Activated naive CD4-positive, alpha-beta T cell treated with anti-CD3 and anti-CD28 coated beads, Interleukin-2, amount 50 U/mL, for 16 hours (primary cell): ENCODE results near the gene NOS1AP.

Experiments
- DNase-seq: peaks from one replicate; pipeline ENCODE4 v3.0.0-alpha.2; 2020

NOS1AP gene

DNA sequence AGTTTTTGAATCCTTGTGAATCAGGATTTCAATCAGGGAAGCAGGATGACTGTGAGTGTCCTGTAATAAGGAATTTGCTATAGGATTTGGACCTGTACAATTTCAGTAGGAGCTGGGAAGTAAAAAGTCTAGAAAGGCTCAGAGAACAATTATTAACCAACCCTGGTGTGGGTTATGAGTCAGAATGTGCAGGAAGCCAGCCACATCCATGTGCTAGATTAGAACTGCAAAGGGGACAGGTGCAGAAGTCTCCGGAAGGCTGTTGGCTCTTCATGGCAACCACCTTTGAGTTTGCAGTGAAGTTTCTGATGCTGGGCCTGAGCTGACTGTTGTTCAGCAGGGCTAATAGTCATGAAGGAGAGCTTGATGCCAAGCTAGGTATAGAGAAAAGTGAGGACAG, 236.5 kb downstream of the NOS1AP start:
- no peak for DNase-seq

DNA sequence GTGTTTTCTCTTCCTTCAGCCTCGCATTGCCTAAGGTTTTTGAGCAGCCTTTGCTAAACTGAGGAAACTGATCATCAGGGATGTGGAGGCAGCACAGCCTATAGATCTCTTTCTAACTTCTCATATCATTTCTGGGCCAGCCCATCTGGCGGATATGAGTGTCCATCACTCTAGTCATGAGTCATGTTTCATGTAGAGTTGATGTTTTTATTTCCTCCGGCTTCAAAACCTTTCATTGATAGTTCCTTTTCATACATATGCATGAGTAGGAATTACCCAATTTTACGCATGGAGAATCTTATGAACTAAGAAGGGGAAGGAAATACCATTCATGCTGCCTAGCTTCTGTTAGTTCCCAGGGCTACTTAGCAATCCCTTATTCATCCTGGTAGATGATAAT, 240.8 kb downstream of the NOS1AP start:
- no peak for DNase-seq

DNA sequence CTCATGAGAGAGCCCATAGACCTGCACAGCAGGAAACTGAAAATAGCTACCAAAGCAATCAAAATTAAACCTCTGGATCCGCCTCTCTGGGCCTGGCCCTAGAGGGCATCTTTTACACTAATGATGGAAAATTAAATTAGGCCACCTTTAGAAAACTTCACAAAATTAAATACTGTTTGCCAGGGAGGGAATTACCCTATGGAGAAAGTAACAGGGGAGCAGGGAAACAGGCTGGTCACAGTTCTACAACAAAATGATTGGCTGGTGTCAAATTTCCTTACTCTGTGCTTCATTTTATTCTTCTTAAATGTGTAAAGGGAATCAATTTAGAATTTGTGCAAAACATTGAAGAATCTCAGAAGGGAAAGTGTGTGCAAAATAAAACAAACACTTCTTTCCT, 244.7 kb downstream of the NOS1AP start:
- no peak for DNase-seq

DNA sequence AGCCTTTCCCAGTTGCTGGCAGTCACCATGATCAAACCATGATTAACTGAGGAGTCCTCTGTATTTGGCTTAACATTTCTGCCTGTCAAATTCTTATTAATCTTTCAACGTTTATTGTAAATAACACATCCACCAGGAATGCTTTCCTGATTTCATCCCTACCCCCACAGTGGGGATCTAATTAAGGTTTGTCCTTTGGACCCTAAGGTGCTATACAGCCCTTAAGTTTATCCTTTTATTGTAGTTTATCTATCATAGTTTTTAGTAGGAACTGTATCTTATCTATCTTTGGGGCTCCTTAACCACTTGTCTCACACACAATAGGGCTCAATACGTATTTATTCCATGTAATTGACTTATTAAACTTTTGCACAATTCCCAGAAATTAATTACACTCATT, 246.2 kb downstream of the NOS1AP start:
- DNase-seq = no peak

DNA sequence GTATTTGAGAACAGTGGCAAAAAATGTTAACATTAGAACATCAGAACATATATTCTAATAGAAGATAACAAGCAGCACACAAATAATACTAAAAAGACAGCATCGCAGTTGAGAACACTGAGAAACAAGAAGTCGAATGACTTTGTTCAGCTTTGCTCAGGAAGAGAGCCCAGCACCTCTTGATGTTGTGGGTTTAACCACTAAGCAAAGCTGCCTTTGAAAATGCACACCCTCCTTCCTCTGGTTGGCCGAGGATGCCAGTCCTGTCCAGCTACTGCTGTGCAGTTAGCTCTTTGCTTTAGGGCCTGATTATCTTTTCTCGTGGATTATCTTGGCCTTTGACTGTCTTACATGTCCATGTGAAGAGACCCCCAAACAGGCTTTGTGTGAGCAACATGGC, 246.7 kb downstream of the NOS1AP start:
- no peak for DNase-seq

DNA sequence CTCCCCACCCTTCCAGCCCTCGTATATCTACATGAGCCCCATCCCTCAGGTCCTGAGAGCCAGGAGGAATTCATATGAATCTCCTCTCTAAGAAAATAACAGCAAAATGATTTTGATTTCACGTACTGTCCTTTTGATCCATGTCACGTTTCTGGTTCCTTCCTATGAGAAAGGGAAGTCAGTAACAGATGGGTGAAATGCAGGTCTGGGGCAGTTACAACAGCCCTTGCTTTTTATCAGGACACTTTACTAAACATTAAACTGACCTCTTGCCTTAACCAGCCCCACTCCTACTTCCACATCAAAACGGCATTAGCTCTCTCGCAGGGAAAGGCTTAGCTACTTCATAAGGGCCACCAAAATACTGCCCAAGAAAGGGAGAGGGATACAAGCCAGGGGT, 248.1 kb downstream of the NOS1AP start:
- DNase-seq = no peak

DNA sequence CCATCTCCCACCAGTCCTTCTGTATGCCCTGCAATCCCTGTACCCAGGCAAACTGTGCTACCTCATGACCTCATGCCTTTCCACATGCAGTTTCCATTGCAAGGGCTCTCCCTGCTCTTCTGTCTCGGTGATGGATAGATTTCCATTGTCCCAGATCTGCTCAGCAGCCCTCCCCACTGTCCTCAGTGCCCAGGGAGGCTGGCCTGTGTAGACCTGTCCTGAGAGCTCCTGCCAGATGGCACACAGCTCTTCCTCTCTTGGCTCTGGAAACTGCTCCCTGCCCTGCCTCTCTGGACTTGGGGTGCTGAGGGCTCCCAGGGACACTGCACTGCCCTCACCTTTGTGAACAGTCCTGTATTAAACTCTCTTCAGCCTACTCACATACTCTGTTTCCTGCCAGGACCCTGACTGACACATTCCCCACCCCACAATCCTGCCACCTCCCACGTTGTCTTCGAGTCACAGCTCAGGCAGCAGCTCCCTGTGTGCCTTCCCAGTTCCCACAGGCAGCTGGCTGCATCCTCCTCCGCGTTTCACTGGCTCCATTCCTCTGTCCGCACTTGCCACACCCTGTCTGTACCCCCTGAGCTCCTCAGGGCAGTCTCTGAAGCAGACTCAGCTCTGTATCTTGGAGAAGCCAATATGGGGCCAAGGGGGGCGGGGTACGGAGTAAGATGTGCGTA, 250.1 kb downstream of the NOS1AP start:
- DNase-seq = no peak

DNA sequence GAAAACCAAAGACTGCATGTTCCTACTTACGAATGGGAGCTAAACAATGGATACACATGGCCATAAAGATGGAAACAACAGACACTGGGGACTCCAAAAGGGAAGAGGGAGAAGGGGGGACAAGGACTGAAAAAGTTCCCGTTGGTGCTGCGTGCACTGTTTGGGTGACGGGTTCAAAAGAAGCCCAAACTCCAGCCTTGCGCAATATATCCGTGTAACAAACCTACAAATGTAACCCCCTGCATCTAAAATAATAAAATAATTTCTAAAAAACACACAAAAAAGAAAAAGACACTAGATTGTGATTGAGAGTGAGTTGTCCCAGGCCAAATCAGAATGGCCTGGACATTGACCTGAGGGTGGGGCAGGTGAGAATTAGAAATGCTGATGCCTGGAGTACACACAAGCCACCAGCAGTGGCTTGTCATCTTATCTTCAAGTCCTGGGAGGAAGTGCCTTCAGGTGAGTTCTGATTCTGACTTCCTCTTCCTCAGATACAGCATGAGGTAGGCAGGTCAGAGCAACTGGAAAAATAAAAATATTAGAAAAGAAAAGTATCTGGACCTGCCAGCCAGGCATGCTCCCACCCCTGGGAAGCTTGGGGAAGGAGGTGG, 252.4 kb downstream of the NOS1AP start:
- no peak for DNase-seq

DNA sequence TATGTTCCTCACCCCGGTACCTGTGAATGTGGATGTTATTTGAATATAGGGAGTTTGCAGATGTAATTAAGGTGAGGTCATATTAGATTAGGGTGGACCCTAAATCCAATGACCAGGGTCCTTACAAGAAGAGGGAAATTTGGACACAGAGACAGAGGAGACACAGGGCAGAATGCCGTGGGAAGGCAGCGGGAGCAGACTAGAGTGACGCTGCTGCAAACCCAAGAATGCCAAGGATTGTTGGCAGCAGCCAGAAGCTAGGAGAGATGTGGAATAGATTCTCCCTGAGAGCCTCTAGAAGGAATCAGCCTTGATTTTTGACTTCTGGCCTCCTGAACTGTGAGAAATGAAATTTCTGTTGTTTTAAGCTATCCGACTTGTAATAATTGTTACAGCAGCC, 253.5 kb downstream of the NOS1AP start:
- DNase-seq = no peak

DNA sequence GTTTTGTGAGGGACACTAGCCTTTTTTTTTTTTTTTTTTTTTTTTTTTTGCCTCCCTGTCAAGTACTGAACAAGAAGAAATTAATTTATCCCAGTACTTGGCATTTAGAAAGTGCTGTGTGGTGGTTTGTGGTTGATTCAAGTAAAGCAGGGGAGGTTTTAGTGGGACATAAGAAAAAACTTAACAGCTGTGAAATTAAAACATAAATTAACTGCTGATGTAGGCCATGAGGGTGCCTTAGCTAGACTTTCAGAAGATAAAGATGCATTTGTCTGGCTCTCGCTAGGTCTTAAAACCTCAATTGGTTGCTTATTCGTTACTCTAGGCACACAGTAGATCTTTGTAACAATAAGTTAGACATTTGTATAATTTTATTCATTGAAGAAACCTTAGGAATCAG, 254.9 kb downstream of the NOS1AP start:
- no peak for DNase-seq

DNA sequence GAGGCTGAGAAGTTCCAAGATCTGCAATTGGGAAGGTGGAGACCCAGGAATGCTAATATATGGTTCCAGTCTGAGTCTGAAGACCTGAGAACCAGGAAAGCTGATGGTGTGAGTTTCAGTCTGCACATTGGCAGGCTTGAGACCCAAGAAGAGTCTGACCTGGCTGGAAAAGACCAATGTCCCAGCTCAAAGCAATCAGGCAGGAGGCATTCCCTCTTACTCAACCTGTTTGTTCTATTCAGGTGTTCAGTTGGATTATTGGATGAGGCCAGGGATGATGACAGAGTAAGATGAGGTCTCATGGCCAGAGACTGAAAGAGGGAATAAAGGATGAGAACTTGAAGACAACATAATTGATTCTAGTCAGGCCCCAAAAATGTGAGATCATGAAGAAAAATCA, 257.1 kb downstream of the NOS1AP start:
- no peak for DNase-seq

DNA sequence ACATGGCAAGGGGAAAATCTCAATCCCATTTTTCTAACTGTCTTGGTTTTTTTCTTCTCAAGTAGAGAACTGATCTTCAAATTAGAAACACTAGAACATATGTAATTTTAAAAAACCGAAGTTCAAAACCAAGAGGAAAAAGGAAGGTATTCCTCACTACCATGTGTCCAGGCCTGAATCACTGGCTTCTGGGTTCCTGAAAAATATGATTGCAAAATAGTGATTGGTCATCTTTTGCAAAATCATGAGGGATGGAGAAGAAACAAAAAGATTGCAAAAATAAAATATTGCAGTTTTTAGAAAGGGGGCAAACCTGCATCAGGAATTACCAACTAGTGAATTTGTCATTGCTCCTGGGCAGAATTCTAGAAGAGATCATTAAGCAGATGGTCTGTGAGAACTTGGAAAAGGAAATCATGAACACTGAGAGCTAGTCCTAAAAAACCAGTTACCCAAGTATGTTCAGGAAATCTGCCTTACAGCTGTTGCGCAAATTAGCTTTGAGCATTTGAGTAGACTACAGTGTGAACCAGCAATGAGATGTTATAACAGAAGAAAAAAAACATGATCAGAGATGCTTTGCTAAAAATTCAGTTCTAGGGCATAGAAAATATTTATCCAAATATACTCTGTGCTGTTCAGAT, 257.8 kb downstream of the NOS1AP start:
- no peak for DNase-seq

DNA sequence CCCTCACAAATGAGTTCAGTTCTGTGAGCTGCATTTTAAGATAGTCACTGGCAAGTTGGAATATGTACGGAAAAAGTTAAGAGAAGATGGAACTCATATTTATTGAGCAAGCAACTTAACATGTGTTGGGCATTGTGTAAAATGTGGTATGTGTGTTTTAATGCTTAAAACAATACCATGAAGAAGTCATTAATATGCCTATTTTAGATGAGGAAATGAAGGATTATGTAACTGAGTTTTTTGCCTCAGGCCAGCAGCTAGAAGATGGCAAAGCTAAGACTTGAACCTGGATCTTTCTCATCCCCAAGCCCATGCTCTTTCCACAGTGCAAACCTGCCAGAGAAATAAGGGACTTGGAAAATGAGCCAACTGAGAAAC, 258.3 kb downstream of the NOS1AP start:
- no peak for DNase-seq

DNA sequence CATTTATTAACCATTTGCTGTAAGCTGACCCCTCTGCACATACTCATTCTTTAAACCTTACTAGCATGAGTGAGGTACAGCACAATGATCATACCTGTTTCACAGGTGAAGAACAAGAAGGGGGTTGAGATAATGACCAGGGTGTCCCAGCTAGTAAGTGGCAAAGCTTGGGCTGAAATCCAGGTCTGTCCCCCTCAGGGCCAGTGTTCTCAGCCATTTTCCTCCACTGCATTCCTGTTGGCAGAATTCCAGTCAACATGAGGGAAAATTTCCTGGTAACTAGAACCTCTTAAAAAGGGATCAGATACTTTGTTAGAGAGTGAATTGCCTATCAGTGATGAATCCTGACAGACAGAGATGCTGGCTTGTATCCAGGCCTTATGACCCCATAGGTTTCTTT, 259.0 kb downstream of the NOS1AP start:
- DNase-seq = no peak

DNA sequence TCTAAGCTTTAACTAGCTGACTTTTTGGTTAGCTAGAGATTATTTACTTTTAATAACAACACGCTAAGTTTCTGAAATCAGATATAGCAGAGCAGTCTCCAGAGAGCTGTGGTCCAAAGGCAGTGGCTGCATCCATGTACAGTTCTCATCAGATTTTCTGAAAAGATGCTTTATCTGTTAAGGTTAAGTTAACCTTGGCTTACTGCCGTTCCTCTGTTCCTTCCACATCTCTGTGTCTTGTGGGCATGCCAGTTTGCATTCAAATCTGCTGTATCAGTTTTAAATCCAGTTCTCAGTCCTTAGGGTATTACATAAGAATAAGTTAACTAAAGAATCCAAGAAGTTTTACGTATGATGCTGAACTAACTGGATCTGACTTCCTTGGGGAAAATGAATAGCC, 260.3 kb downstream of the NOS1AP start:
- DNase-seq = no peak

DNA sequence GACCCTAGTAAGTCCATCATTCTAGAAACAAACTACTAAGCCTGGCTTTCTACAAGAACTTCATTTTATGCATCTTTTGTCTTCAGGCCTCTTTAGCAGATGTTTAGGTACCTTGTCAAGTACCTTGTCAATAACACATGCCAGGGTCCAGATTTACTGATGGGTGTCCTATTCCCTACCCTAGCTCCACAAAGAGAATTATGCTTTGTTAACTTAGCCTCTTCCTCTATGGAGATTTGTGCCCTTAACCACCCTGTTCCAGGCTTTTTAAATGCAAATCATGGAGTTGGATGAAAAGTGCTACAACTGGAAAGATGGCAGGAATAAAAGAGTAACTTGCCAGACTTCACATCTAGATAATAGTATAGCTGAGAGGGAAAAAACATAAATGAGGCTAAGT, 264.5 kb downstream of the NOS1AP start:
- DNase-seq = no peak

DNA sequence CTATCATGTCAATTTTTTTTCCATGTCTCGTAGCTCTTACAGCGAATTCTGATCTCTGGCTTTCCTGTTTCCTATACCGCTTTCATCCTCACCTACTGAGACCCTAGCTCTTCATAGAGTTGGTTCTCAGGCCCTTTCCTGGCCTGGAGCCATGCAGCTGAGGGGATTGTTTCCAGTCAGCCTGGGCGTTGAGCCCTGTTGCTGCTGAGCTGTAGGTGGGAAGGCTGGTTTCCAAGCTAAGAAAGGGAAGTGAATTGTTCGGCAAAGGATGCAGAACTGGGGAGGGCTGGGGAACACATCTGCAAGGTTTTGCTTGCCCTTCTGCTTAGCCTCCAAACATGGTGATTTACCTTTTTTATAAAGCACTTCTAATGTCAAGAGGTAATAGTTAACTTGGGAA, 265.6 kb downstream of the NOS1AP start:
- no peak for DNase-seq

DNA sequence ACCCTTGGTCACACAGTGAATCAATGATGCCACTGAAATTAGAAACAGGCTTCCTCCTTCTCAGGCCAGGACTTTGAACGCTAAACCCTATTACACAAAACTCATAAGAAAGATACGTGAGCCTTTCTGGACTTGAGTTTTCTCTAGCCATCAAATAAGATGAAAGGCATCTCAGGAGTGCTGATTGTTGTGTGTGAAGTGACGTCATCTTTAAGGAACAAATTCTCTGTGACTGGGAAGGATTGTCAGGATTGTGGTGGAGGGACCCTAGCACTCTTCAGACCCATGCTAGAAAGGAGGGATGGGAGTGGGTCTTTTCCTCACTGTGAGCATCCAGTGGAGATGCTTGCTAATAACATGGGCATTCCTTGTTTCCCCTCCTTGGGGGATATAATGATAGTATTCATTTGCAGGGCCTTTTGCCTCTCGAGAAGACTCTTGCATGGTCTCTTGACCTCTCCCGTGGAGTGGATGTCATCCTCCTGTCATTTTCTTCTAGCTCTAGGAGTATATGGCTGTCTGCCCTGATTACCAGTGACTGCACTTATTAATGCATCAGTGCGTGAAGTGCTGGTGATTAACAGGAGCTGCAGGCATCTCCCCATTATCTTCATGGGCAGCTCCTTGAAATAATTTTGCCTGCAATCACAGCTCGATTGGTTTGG, 267.3 kb downstream of the NOS1AP start:
- DNase-seq = no peak

DNA sequence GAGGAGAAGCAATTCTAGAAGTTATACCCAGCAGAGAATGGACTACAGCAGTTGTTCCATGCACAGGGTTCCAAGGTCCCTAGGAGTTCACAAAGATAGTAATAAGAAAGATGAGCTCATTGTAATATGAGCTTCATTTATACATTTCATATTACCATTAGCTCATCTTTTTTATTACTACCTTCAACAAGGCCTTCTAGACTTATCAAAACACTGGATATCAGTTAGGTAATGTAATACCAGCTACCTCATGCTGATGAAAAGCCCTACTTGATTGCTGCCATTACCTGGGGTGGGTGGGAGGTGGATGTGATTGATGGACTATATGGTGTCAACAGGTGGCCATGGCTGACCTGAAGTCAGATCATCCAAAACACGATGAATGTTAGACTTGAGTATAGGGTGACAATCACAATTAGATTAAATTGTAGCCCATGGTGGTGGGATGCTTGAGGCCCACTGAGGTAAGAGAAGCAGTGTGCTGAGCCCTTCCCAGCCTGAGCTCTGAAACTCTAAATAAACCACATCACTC, 273.0 kb downstream of the NOS1AP start:
- DNase-seq = no peak

DNA sequence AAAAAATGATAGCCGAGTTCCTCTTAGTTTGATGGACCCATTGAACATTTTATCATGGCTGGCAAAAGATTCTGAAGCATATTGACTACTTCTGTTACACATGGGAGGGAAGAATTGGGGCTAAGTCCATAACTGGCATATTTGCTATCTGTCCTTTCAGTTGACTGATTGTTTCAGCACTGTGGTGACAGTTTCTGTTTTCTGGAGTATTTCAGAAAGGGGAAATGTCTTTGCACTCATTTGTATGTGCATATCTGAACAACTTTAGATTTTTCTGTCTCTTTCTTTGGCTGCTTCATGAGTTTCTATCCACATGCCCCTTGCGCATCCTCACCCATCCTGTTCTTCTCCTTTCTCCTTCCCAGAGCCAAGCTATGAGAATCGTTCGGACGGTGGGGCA, 274.0 kb downstream of the NOS1AP start:
- DNase-seq = no peak

DNA sequence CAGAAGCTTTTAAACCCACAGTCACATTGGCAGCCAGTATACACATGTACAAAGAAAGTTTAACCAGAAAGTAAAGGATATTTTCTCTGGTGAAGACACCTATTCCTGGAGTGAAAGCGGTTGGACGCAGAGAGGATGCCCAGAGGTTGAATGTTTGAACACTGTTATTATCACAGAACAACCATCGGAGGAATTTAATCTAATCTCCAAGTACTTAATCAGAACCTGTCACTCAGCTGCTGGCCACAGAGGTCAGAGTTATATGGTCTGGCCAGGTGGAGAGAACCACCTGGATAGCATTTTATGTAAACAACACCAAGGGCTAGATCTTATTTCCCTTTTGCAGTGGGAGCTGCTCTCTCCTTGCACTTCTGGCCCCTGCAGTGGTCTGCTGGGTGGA, 277.8 kb downstream of the NOS1AP start:
- DNase-seq = no peak

DNA sequence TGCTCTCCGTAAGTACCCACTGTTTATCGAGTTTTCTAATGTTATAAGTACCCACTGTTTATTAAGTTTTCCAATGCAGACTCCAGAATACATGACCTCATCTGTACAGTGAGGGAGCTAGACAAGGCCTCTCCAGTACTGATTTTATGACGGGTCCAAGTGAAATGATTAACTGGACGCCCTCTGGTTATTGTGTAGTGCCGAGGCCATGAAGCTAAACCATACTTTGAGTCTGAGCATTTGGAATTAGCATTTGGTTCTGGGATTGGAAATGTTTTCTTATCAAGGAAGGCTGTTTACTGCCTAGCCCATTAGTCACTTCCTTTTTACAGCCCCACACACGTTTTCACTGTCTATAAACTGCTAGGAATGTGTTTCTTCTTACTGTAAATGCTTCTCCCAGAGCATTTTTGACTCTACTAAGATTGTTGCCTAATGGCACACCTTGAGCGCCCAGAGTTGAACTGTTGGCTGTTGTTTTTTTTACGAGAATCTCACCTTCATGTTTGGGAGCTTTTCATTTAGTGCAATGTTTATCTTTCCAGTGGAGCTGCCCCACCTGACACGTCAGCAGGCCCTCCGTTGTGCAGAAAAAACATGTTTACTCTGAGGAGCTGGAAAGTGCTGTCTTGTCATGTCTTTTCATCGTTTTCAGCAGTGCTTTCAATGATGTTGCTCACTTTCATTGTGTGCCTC, 280.3 kb downstream of the NOS1AP start:
- no peak for DNase-seq

DNA sequence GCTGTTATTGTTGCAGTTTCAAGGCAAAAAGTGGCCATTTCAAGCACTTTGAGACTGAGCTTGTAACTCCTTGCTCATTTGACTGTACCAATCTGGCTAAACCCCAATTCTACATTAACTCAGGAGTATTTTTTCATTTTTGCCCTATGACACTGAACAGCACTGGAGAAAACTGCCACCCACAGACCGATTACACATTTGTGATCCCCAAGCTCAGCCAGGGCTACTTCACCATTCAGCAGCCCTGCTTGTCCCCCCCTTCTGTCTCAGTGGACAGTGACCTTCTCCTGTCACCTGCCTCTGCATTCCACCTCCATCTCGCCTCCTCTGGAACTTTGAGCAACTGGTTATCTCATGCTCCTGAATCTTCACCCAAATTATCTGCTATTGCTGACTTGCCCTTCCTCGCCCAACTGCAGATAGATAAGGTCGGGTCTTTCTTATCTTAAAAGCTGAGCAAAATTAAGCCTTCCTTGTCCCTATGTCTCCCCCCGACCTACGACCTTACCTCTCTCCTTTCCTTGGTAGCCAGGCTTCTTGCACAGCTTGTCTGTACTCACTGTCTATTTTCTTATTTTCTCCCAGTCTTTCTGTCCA, 281.9 kb downstream of the NOS1AP start:
- no peak for DNase-seq
